ENCODE measurements around the gene SAMD10. TPM values are rescaled to one million over a fixed set of nuclear protein-coding genes. Genes with fewer than 3 reads are reported as not detected.
A peak's percentile ranks its signal among the peaks of the same experiment; 100 is the strongest.
"Not testable (repeated sequence)": the region's sequence is repeated elsewhere in the genome, so short reads cannot be mapped to it uniquely, and the experiment has no call there.

Gene SAMD10
- polyA plus RNA-seq, 3 donors, result 0.34 to 2.4 (median 0.67) TPM

- whole genome bisulfite sequencing (ENCODE audit: insufficient coverage), result 100% methylated on average over 1 of the region's 2 CpGs
- Histone ChIP-seq H3K4me3 (replicated peaks in 1 of 3; ENCODE audit: low read depth in 2 of 3, low read length in 3 of 3) (no peak overlapping the region), H3K9ac (ENCODE audit: insufficient read depth, low read length, poor library complexity, severe bottlenecking) (no peak overlapping the region), H3K4me1 (ENCODE audit: control insufficient read depth in 1 of 2, insufficient read depth in 2 of 2, low read length in 2 of 2) (no peaks in the 10 kb centered on the region), H3K4me2 (replicated peaks; ENCODE audit: extremely low read depth, low read length, poor library complexity, severe bottlenecking) (no peak overlapping the region), H3K27me3 (ENCODE audit: control insufficient read depth in 2 of 2, insufficient read depth in 2 of 2, low read length in 2 of 2) (no peaks in the 10 kb centered on the region), H3K36me3 (replicated peaks in 1 of 2; ENCODE audit: control insufficient read depth in 1 of 2, insufficient read depth in 2 of 2, low read length in 2 of 2) (peaks cover 66 to 85% of the 10 kb centered on the region in 2 donors), H3K27ac (ENCODE audit: low read depth in 1 of 2, low read length in 2 of 2) (no peak overlapping the region), H4K20me1 (ENCODE audit: insufficient read depth, low read length) (peaks cover 8% of the 10 kb centered on the region), H3K9me3 (replicated peaks in 1 of 2; ENCODE audit: control insufficient read depth in 1 of 2, insufficient read depth in 1 of 2, low read length in 2 of 2) (no peaks in the 10 kb centered on the region), H3K79me2 (ENCODE audit: insufficient read depth, low read length) (no peaks in the 10 kb centered on the region), H2AFZ (ENCODE audit: insufficient read depth, low read depth, low read length, poor library complexity, severe bottlenecking) (no peak overlapping the region)
- no peak for DNase-seq
- H3K36me3 Mint-ChIP-seq, result peaks cover 61 to 83% of the 10 kb centered on the region in 2 donors
- H3K4me1 Mint-ChIP-seq, result peaks cover 7% of the 10 kb centered on the region
- peaks cover 0 to 4% (median 0%) of the 10 kb centered on the region in 7 donors for H3K9me3 Mint-ChIP-seq
- TF ChIP-seq CTCF (IDR thresholded peaks at IDR 0.05), result no peak
- intact Hi-C loops (cut with micrococcal nuclease), result no loop called here
- no peak overlapping the region for H3K27ac Mint-ChIP-seq
- H3K4me3 Mint-ChIP-seq, result no peak overlapping the region
- no peaks in the 10 kb centered on the region for H3K27me3 Mint-ChIP-seq (ENCODE audit: low read depth in 3 of 3)
Observed at GRCh38 chr20:64015635-64016034, 36.2 kb upstream of the SAMD10 start.

GRCh38 chr20:64012385-64013154, 33.1 kb upstream of the SAMD10 start:
- H3K9ac ChIP-seq (ENCODE audit: insufficient read depth, low read length, poor library complexity, severe bottlenecking); intact Hi-C loops (cut with micrococcal nuclease); H2AFZ ChIP-seq (ENCODE audit: insufficient read depth, low read depth, low read length, poor library complexity, severe bottlenecking); DNase-seq; H3K27me3 Mint-ChIP-seq (ENCODE audit: low read depth in 3 of 3); H3K4me3 ChIP-seq (replicated peaks in 1 of 3; ENCODE audit: low read depth in 2 of 3, low read length in 3 of 3); H3K9me3 ChIP-seq (replicated peaks in 1 of 2; ENCODE audit: control insufficient read depth in 1 of 2, insufficient read depth in 1 of 2, low read length in 2 of 2); H3K4me2 ChIP-seq (replicated peaks; ENCODE audit: extremely low read depth, low read length, poor library complexity, severe bottlenecking); H3K27ac ChIP-seq (ENCODE audit: low read depth in 1 of 2, low read length in 2 of 2); H3K4me1 ChIP-seq (ENCODE audit: control insufficient read depth in 1 of 2, insufficient read depth in 2 of 2, low read length in 2 of 2); H3K27me3 ChIP-seq (ENCODE audit: control insufficient read depth in 2 of 2, insufficient read depth in 2 of 2, low read length in 2 of 2); H3K4me1 Mint-ChIP-seq; H3K79me2 ChIP-seq (ENCODE audit: insufficient read depth, low read length); H3K4me3 Mint-ChIP-seq: not testable (repeated sequence)
- peak overlapping the region in 1 of 7 donors; percentile 50 for H3K27ac Mint-ChIP-seq
- peaks cover 68 to 87% of the 10 kb centered on the region in 2 donors for H3K36me3 ChIP-seq (replicated peaks in 1 of 2; ENCODE audit: control insufficient read depth in 1 of 2, insufficient read depth in 2 of 2, low read length in 2 of 2)
- H3K36me3 Mint-ChIP-seq, result peaks cover 62 to 83% of the 10 kb centered on the region in 2 donors
- peaks cover 7 to 15% (median 10%) of the 10 kb centered on the region in 7 donors for H3K9me3 Mint-ChIP-seq
- 100% methylated on average over 3 of the region's 20 CpGs for WGBS (ENCODE audit: insufficient coverage)
- H4K20me1 ChIP-seq (ENCODE audit: insufficient read depth, low read length), result peaks cover 12% of the 10 kb centered on the region
